ENCODE results near the gene SPHK1.

SPHK1 gene

DNA sequence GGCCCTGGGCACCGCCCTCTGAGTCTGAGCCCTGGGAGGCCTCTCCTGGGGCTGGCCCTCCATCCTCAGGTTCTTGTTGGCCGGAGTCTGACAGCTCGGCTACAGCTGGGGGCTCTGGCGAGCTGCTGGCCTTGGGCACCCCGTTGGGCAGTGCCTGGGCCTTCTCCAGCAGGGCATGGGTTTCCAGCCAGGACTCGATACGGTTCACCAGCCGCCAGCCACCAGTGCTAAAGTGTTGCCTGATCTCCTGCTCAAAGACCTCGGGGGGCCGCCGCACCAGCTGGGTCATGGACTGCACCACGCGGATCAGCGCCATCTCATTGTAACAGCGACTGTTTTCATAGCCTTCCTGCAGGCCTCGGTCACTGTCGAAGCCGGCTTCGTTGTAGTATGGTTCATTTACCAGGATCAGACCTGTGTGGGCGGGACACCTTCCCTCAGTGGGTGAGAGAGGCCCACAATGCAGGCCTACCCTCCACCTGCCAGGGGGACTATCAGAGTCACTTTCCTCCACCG, 6.8 kb downstream of the SPHK1 start:
- Histone ChIP-seq H3K27ac (ENCODE audit: low read depth, low read length) (no peak overlapping the region), H3K36me3 (ENCODE audit: insufficient read depth, low read length) (peaks cover 9% of the 10 kb centered on the region), H3K4me1 (ENCODE audit: insufficient read depth, low read length) (peaks cover 3% of the 10 kb centered on the region), H3K9ac (ENCODE audit: low read length) (no peak overlapping the region), H3K27me3 (ENCODE audit: control insufficient read depth in 1 of 2, insufficient read depth in 2 of 2, low read length in 2 of 2) (no peaks in the 10 kb centered on the region), H3K9me3 (ENCODE audit: low read length) (no peaks in the 10 kb centered on the region), H3K4me3 (ENCODE audit: low read depth in 1 of 2, low read length in 2 of 2) (no peak overlapping the region)

DNA sequence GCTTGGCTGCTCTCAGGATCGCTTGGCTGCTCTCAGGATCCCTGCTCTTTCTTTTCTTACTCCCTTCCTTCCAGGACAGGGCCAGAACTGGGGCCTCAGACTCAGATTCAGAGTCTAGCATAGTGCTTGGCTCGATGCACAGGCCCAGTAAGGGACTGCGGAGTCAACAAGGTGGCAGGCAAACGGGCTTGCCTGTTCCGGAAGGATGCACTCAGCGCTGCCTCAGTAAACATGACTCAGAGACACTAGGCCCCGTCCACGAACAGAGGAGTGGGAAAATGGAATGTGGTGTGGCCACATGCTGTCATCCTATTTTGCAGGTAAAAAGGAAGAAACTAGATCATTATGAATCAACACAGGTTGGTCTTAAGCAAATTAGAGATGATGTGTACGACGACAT, 9.8 kb downstream of the SPHK1 start:
- Histone ChIP-seq H3K27me3 (ENCODE audit: control insufficient read depth in 1 of 2, insufficient read depth in 2 of 2, low read length in 2 of 2) (no peaks in the 10 kb centered on the region), H3K9ac (ENCODE audit: low read length) (no peak overlapping the region), H3K9me3 (ENCODE audit: low read length) (no peaks in the 10 kb centered on the region), H3K36me3 (ENCODE audit: insufficient read depth, low read length) (peaks cover 37% of the 10 kb centered on the region), H3K27ac (ENCODE audit: low read depth, low read length) (no peak overlapping the region), H3K4me1 (ENCODE audit: insufficient read depth, low read length) (no peaks in the 10 kb centered on the region), H3K4me3 (ENCODE audit: low read depth in 1 of 2, low read length in 2 of 2) (no peak overlapping the region)

DNA sequence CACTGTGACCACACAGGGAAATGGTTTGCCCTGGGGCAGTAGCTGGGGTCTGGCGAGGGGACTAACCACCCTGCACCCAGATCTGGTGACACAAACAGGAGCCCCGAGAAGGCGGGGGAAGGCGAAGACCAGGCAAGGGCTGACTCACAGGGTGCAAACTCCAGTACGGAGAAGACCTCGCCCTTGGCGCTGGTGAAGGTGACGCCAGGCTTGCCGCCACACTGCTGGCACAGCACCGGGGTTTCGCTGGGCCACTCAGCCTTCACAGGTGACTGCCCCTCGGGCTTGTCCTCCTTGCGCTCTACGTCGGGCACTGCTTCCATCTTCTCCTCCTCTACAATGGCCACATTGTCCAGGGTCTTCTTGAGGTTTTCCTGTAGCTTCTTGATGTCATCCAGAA, 11.6 kb downstream of the SPHK1 start:
- no peak overlapping the region for H3K9ac ChIP-seq (ENCODE audit: low read length)
- H3K27me3 ChIP-seq (ENCODE audit: control insufficient read depth in 1 of 2, insufficient read depth in 2 of 2, low read length in 2 of 2) = no peaks in the 10 kb centered on the region
- H3K4me3 ChIP-seq (ENCODE audit: low read depth in 1 of 2, low read length in 2 of 2) = no peak overlapping the region
- no peaks in the 10 kb centered on the region for H3K9me3 ChIP-seq (ENCODE audit: low read length)
- no peak overlapping the region for H3K27ac ChIP-seq (ENCODE audit: low read depth, low read length)
- no peaks in the 10 kb centered on the region for H3K4me1 ChIP-seq (ENCODE audit: insufficient read depth, low read length)
- peaks cover 55% of the 10 kb centered on the region for H3K36me3 ChIP-seq (ENCODE audit: insufficient read depth, low read length)

DNA sequence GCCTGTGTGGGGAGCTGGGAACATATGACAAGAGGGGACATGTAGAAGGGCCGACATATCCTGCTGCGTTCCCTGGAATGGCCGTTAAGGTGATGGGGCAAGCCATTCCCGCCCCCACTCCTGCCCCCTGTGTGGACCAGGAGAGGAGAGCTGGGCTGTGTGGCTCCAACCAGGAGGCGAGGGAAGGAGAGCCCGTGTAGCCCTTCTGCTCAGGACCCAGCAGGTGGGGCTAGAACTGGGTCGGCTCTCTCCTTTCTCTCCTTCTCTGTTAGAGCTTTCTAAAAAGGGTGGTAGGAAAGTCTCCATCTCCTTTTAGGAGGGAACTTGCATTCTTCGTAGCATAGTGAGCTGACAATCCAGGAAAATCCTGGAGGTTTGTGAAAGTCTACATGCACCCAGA, 12.8 kb downstream of the SPHK1 start:
- Histone ChIP-seq H3K9me3 (ENCODE audit: low read length) (no peaks in the 10 kb centered on the region), H3K9ac (ENCODE audit: low read length) (no peak overlapping the region), H3K4me1 (ENCODE audit: insufficient read depth, low read length) (no peaks in the 10 kb centered on the region), H3K27ac (ENCODE audit: low read depth, low read length) (no peak overlapping the region), H3K27me3 (ENCODE audit: control insufficient read depth in 1 of 2, insufficient read depth in 2 of 2, low read length in 2 of 2) (no peaks in the 10 kb centered on the region), H3K4me3 (ENCODE audit: low read depth in 1 of 2, low read length in 2 of 2) (no peak overlapping the region), H3K36me3 (ENCODE audit: insufficient read depth, low read length) (peaks cover 65% of the 10 kb centered on the region)

DNA sequence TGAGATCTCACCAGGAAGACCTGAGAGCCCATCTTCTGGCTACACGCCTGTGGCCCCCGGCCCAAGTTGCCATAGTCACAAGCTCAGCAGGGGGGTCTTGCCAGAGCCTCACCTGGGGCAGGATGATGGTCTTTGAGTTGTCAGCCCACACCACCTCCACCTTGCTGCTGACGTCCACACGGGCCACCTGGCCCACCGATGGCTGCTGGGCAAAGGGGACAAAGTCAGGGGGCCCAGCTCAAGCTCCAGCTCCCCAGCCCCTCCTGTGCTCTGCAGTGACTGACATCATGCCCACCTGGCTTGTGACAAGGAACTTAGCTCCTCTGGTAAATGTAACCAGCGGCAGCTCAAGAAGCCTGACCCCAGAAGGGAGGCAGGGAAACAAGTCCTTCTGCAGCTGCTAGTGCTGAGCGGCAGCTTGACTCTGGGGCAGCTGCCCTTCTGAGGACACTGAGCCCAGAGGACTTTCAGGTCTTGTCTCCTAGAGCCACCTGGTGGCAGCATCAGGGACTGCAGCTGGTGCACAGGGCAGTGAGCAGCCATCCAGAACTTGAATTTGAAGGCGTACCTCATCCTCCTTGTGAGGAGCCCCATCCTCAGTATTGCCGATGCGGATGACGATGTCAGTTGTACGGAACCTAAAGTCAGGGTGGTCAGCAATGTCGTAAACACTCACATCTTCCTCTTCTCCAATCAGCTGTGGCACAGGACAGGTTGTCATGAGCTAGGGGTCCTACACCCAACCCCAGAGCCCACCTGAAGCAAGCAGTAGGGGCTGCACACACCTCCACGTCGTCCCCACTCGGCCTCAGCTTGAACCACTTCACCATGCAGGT, 13.5 kb downstream of the SPHK1 start:
- Histone ChIP-seq H3K27me3 (ENCODE audit: control insufficient read depth in 1 of 2, insufficient read depth in 2 of 2, low read length in 2 of 2) (no peaks in the 10 kb centered on the region), H3K9me3 (ENCODE audit: low read length) (no peaks in the 10 kb centered on the region), H3K4me3 (ENCODE audit: low read depth in 1 of 2, low read length in 2 of 2) (no peak overlapping the region), H3K36me3 (ENCODE audit: insufficient read depth, low read length) (peaks cover 71% of the 10 kb centered on the region), H3K27ac (ENCODE audit: low read depth, low read length) (no peak overlapping the region), H3K4me1 (ENCODE audit: insufficient read depth, low read length) (no peaks in the 10 kb centered on the region), H3K9ac (ENCODE audit: low read length) (no peak overlapping the region)

DNA sequence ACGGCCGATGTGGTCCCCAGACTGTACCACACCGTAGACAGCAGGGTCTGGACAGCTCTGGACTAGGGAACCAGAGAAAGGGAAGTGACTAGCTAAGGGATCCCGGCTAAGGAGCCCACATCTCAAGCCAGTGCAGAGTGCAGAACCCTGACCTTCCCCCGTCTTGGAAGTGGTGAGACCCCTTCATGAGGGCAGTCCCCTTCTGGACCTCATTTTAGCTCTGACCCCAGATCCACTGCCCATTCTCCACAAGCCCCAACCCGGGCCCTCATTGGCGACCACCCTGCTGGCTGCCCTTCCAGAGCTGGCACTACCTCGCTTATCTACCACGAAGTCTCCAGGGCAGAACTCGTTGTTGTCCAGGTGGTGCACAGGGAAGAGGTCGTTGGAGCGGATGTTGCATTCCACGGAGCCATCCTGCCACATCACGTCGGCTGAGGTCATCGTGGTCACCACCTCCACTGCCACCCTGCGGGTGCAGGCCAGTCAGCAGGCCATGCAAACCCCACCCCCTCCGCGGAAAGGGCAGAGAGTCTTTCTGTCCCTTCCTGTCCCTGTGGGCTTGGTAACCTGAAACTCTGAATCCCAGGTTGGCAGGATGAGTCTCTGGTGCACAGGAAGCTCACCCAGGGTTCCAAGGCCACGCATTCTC, 14.2 kb downstream of the SPHK1 start:
- Histone ChIP-seq H3K36me3 (ENCODE audit: insufficient read depth, low read length) (peaks cover 71% of the 10 kb centered on the region), H3K9ac (ENCODE audit: low read length) (no peak overlapping the region), H3K27ac (ENCODE audit: low read depth, low read length) (no peak overlapping the region)

DNA sequence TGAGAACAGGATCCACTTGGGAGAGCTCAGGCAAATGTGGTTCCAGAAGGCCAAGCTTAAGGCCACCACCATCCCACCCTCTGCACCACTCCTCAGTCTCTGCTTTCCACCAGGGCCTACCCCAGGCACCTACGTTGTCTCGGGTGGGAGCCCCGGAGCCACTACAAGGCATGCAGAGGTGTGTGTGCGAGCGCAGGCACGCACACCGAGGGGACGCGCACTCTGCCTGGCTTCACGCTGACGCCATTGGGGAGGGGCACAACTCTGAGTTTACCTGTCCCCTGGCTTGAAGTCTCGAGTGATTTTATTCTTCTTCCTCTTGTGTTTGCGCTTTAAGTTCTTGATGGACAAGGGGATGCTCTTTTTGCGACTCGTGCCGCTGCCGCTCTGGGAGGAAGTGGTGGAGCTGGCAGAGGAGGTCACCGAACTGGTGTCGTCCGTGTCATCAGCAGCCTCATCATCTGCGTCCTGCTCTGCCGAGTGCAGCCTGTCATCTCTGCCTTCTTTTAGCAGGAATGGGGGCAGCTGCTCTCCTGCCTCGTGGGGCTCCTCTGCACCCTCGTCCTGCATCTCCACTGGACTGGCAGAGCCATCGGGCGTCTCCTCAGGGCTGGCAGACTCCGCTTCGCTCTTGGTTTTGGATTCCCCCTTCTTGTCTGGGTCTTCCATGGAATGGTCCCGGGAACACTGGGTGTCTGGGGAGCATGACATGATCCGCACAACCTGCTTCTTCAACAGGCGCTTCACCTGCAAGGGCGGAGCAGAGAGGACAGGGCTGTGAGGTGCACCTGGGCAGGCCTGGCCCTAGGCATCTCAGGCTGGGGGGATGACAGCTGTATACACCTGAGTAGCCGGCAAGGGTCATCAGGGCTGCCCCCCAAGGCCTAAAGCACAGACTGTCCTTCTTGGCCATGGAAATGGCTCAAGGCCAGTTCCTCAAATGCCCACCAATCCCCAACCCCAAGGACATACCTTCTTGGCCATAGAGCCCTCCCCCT, 15.1 kb downstream of the SPHK1 start:
- H3K4me3 ChIP-seq (ENCODE audit: low read depth in 1 of 2, low read length in 2 of 2) = no peak overlapping the region
- H3K27me3 ChIP-seq (ENCODE audit: control insufficient read depth in 1 of 2, insufficient read depth in 2 of 2, low read length in 2 of 2) = no peaks in the 10 kb centered on the region
- H3K9me3 ChIP-seq (ENCODE audit: low read length) = no peaks in the 10 kb centered on the region
- H3K9ac ChIP-seq (ENCODE audit: low read length) = no peak overlapping the region
- H3K4me1 ChIP-seq (ENCODE audit: insufficient read depth, low read length) = peaks cover 4% of the 10 kb centered on the region
- peaks cover 79% of the 10 kb centered on the region for H3K36me3 ChIP-seq (ENCODE audit: insufficient read depth, low read length)
- H3K27ac ChIP-seq (ENCODE audit: low read depth, low read length) = no peak overlapping the region

More for the DNA sequence above, 14.2 kb downstream of the SPHK1 start:
- Histone ChIP-seq H3K4me1 (ENCODE audit: insufficient read depth, low read length) (no peaks in the 10 kb centered on the region), H3K4me3 (ENCODE audit: low read depth in 1 of 2, low read length in 2 of 2) (no peak overlapping the region), H3K27me3 (ENCODE audit: control insufficient read depth in 1 of 2, insufficient read depth in 2 of 2, low read length in 2 of 2) (no peaks in the 10 kb centered on the region), H3K9me3 (ENCODE audit: low read length) (no peaks in the 10 kb centered on the region)

DNA sequence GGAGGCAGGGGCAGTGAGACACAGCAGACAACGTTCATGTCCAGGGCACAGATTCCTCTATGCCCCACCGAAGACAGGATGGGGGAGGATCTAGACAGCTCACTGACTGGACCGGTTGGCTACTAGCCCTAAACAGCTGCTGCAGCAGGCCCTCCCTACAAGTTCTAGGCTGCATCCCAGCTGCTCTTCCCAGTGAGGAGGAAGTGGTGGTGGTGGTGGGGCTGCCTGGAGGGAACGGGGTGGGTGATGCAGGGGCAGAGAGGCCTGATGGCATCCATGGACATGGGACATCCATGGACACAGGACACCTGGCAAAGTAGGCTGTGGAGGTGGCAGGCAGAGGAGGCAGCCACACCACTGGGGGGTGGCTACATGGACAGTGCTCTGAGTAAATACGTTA, 18.3 kb downstream of the SPHK1 start:
- Histone ChIP-seq H3K27ac (ENCODE audit: low read depth, low read length) (no peak overlapping the region), H3K36me3 (ENCODE audit: insufficient read depth, low read length) (peaks cover 58% of the 10 kb centered on the region), H3K27me3 (ENCODE audit: control insufficient read depth in 1 of 2, insufficient read depth in 2 of 2, low read length in 2 of 2) (no peaks in the 10 kb centered on the region), H3K9me3 (ENCODE audit: low read length) (no peaks in the 10 kb centered on the region), H3K4me1 (ENCODE audit: insufficient read depth, low read length) (peaks cover 14% of the 10 kb centered on the region), H3K9ac (ENCODE audit: low read length) (no peak overlapping the region), H3K4me3 (ENCODE audit: low read depth in 1 of 2, low read length in 2 of 2) (no peak overlapping the region)

DNA sequence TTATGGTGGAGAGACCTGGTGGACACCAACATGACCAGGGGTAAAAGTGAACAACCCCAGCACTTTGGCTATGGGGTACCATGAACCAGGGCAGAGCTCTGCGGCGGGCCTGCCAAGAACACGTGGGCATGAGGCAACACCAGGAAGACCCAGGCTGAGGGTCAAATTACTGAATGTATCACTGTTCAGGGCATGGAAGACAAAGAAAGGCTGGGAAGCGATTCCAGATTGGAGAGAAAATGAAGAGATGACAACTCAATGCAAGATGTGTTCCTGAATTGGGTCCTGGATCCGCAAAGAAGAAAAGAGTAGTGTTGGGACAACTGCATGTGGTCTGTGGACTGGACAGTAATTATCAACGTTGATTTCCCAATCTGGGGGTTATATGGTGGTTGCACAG, 19.8 kb downstream of the SPHK1 start:
- Histone ChIP-seq H3K36me3 (ENCODE audit: insufficient read depth, low read length) (peaks cover 43% of the 10 kb centered on the region), H3K27ac (ENCODE audit: low read depth, low read length) (no peak overlapping the region)

DNA sequence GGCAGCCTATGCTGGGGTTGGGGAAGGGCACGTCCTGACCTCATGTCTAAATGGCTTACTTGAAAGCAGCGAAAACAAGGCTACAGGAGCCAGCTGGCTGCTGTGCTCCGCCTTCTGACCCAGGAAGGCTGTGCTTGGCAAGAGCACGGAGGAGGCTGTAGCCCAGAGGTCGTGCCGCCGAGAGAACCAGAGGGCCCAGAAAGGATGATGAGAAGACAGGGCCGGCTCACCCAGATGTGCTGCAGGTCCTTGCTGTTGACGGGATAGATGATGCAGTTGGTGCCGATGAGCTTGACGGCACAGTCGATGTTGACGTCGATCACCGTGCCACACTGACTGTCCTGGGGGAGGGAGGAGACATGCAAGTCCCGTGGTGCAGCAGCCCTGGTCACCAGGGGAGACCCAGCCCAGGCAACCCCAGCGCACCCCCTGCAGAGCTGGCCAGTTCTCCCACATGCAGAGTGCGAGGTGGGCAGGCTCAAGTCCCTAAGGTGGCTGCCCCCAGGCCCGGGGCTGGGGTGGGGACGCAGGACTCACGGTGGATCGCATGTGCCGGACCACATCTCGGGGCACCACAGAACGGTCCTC, 20.7 kb downstream of the SPHK1 start:
- peaks cover 35% of the 10 kb centered on the region for H3K36me3 ChIP-seq (ENCODE audit: insufficient read depth, low read length)
- no peak overlapping the region for H3K27ac ChIP-seq (ENCODE audit: low read depth, low read length)

More for the DNA sequence above, 19.8 kb downstream of the SPHK1 start:
- Histone ChIP-seq H3K27me3 (ENCODE audit: control insufficient read depth in 1 of 2, insufficient read depth in 2 of 2, low read length in 2 of 2) (no peaks in the 10 kb centered on the region), H3K9ac (ENCODE audit: low read length) (no peak overlapping the region), H3K9me3 (ENCODE audit: low read length) (no peaks in the 10 kb centered on the region), H3K4me1 (ENCODE audit: insufficient read depth, low read length) (peaks cover 14% of the 10 kb centered on the region), H3K4me3 (ENCODE audit: low read depth in 1 of 2, low read length in 2 of 2) (no peak overlapping the region)

DNA sequence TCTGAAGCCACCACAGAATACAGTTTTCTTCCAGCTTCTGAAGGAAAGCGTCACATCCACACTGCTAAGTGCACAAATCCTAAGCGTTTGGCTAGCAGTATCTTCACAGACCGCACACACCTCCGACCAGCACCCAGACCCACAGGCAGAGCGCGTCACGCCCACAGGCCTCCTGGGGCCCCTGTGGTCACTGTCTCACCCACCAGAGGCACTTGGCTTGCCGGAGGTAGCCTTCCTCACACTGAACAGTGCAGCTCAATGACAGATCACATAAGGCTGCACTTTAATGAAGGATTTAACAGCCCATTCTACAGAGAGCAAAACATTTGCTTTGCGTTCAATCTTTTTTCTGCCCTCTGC, 21.2 kb downstream of the SPHK1 start:
- H3K27me3 ChIP-seq (ENCODE audit: control insufficient read depth in 1 of 2, insufficient read depth in 2 of 2, low read length in 2 of 2) = no peaks in the 10 kb centered on the region
- H3K9ac ChIP-seq (ENCODE audit: low read length) = no peak overlapping the region
- H3K27ac ChIP-seq (ENCODE audit: low read depth, low read length) = no peak overlapping the region
- no peak overlapping the region for H3K4me3 ChIP-seq (ENCODE audit: low read depth in 1 of 2, low read length in 2 of 2)
- H3K9me3 ChIP-seq (ENCODE audit: low read length) = no peaks in the 10 kb centered on the region
- peaks cover 14% of the 10 kb centered on the region for H3K4me1 ChIP-seq (ENCODE audit: insufficient read depth, low read length)
- H3K36me3 ChIP-seq (ENCODE audit: insufficient read depth, low read length) = peaks cover 30% of the 10 kb centered on the region

More for the DNA sequence above, 20.7 kb downstream of the SPHK1 start:
- Histone ChIP-seq H3K4me3 (ENCODE audit: low read depth in 1 of 2, low read length in 2 of 2) (no peak overlapping the region), H3K4me1 (ENCODE audit: insufficient read depth, low read length) (peaks cover 14% of the 10 kb centered on the region), H3K27me3 (ENCODE audit: control insufficient read depth in 1 of 2, insufficient read depth in 2 of 2, low read length in 2 of 2) (no peaks in the 10 kb centered on the region), H3K9me3 (ENCODE audit: low read length) (no peaks in the 10 kb centered on the region), H3K9ac (ENCODE audit: low read length) (no peak overlapping the region)
